Measurements from ENCODE around the gene DRD4.

The DRD4 gene

DNA sequence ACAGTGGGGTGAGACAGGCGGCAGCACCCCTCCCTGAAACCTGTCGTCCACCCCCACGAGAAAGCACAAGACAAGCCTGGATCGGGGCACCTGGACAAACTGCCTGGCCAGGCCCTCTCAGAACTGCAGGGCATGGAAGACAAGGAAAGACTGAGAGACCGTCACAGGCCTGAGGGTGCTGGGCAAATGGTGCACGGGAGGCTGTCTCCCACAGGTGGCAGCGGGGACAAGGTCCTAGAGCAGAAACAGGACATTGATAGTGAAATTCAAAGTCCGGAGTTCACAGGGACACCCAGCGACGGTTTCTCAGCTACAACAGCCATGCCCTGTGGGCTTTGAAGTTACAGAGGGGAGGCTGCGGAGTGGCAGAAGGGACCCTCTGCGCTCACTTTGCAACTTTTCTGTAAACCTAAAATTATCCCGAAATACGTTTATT, 20.6 kb downstream of the DRD4 start:
- DNase-seq (ENCODE audit: low spot score): no peak
- CTCF ChIA-PET: no interaction called here
- TF ChIP-seq, protein P1, sequence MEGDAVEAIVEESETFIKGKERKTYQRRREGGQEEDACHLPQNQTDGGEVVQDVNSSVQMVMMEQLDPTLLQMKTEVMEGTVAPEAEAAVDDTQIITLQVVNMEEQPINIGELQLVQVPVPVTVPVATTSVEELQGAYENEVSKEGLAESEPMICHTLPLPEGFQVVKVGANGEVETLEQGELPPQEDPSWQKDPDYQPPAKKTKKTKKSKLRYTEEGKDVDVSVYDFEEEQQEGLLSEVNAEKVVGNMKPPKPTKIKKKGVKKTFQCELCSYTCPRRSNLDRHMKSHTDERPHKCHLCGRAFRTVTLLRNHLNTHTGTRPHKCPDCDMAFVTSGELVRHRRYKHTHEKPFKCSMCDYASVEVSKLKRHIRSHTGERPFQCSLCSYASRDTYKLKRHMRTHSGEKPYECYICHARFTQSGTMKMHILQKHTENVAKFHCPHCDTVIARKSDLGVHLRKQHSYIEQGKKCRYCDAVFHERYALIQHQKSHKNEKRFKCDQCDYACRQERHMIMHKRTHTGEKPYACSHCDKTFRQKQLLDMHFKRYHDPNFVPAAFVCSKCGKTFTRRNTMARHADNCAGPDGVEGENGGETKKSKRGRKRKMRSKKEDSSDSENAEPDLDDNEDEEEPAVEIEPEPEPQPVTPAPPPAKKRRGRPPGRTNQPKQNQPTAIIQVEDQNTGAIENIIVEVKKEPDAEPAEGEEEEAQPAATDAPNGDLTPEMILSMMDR (conservative IDR thresholded peaks at IDR 0.05; ENCODE audit: low read depth): no peak
- peak overlapping the region; percentile 87 for H3K27ac ChIP-seq
- POLR2A ChIA-PET (ENCODE audit: low non-redundant PET): no interaction called here

DNA sequence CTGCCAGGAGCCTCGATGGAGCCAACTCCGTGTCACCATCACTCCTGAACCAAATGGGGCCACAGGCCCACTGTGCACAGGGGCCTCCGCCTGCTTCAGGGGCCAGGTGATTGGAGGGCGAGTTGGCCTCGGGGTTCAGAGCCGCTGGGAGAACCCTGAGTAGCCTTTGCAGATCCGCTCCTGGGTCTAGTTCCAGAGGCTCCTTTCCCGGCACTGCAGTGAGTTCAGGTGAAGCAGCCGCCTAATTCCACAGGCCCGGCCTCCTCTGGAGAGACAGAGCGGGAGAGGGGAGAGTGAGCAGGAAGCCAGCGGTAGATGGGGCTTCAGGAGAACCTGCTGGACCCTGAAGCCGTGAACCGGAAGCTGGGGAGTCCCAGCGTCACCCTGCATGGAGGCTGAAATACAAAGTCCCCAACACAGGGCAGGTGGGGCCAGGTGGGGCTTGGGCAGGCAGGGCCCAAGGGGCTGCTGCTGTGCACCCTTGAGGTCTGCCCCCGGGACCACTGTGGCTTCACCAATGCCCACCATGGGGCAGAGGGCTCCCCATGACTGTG, 22.5 kb downstream of the DRD4 start:
- POLR2A ChIA-PET (ENCODE audit: low non-redundant PET): no interaction called here

DNA sequence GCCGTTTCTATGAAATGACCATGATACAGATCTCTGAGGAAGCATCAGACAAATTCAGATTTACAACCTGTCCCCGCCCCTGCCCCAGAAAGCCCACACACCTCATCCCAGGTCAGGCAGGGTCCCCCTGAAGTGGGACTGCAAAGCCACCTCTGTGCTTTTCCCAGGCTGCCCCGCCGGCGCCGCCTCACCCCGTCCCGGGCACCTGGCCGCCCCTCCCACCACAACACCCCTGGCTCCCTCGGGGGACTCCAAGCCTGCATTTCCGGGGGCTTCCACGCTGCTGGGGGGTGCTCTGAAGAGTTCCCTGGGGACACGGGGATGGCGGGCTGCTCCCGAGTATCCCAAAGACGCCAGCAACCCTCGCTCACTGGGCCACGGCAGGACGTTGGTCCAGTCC, 23.2 kb downstream of the DRD4 start:
- ChIA-PET POLR2A (ENCODE audit: low non-redundant PET) (no interaction called here), CTCF (no interaction called here)
- TF ChIP-seq, protein P1 (conservative IDR thresholded peaks at IDR 0.05; ENCODE audit: low read depth): no peak
- peak overlapping the region; percentile 87 for H3K27ac ChIP-seq
- no peak for DNase-seq (ENCODE audit: low spot score)

More for the DNA sequence above, 22.5 kb downstream of the DRD4 start:
- DNase-seq (ENCODE audit: low spot score): no peak
- H3K27ac ChIP-seq: peak overlapping the region; percentile 87
- CTCF ChIA-PET: no interaction called here
- TF ChIP-seq, protein P1 (conservative IDR thresholded peaks at IDR 0.05; ENCODE audit: low read depth): no peak

DNA sequence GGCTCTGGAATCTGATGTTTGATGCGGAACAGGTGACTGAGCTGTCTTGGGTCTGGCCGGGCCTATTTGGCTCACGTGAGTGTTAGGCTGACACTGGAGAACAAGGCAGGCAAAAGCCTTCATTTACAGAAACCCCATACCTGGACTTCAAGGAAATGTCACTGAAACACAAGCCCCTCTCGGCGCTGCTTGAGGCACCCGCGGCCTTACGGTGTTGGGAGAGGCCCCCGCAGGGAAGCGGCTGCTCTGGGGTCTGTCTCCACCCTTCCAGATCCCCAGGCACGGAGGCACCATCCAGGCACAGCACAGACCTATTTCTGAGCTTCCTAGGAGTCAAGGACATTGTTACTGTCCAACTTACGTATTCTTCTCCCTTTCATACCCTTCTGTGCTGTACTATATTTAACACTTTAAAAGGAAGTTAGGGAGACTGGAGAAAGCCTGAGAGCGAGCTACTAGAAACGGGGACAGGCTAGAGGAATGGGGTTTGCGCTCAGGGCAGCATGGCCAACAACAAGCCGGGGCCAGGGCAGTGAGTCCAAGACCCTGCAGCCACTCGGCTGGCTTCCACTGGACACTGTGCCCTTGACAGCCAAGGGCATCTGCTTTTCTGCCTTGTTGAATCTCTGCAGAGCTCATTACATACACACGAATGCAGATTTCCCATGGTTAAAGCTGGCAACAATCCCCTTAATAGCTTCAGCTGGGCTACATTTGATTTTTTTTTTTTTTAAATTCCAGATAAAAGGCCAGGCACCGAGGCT, 23.8 kb downstream of the DRD4 start:
- POLR2A ChIA-PET (ENCODE audit: low non-redundant PET): no interaction called here
- no peak for DNase-seq (ENCODE audit: low spot score)
- CTCF ChIA-PET: interaction anchor here (0.5 kb wide), 1 partner anchor 9 kb away, joined by 3 read pairs; no protein-coding TSS in a partner anchor
- peak overlapping the region; percentile 87 for H3K27ac ChIP-seq
- TF ChIP-seq, protein P1 (conservative IDR thresholded peaks at IDR 0.05; ENCODE audit: low read depth): no peak

DNA sequence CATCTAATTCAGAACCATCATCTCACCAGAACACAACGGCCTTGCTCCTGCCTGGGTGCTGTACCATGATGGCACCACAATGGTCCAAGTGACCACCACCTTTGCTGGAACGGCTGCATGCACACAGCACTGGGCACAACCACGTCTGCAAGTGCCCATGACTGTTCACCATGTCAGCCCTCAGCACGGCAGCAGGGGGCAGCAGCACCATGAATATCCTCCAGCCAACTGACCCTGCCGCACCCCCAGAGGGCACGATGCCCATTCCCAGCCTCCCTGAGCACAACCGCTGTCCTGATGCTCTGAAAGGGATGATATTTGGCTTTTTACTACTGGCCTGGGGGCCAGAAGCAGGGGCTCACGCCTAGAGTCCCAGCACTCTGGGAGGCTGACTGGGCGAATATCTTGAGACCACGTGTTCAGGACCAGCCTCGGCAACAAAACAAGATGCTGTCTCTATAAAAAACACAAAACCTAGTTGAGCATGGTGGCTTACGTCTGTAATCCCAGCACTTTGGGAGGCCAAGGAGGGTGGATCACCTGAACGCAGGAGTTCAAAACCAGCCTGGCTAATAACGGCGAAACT, 25.7 kb downstream of the DRD4 start:
- ChIA-PET POLR2A (ENCODE audit: low non-redundant PET) (no interaction called here), CTCF (no interaction called here)
- TF ChIP-seq, protein P1 (conservative IDR thresholded peaks at IDR 0.05; ENCODE audit: low read depth): peak; percentile 62
- DNase-seq (ENCODE audit: low spot score): peak; percentile 74
- H3K27ac ChIP-seq: peak overlapping the region; percentile 22; the same call in 1 of the 2 replicates

DNA sequence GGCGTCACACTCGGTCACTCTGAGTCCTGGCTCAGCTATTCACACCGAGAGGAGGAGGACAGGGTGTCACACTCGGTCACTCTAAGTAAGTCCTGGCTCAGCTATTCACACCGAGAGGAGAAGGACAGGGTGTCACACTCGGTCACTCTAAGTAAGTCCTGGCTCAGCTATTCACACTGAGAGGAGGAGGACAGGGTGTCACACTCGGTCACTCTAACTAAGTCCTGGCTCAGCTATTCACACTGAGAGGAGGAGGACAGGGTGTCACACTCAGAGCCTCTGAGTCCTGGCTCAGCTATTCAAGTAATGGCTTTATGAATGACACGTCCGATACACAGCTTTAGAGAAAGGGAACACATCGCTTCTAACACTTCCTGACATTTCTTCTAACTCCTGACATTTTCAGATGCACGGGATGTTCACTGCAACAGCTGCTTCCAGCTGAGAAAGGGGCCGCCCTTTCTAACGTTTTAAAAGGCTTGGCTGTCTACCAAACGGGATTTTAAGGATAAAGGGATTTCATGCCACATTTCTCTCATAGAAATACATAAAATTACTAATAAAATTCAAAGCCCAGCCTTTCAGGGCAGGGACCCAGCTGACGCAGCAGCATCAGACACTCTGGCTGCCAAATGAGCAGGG, 28.1 kb downstream of the DRD4 start:
- CTCF ChIA-PET: interaction anchor here (1.0 kb wide), 1 partner anchor 98 kb away, joined by 3 read pairs; no protein-coding TSS in a partner anchor
- no peak for DNase-seq (ENCODE audit: low spot score)
- H3K27ac ChIP-seq: peak overlapping the region; percentile 47
- TF ChIP-seq, protein P1 (conservative IDR thresholded peaks at IDR 0.05; ENCODE audit: low read depth): no peak
- POLR2A ChIA-PET (ENCODE audit: low non-redundant PET): no interaction called here
